RWPE1 (cell line): Measurements from ENCODE around the gene CORO2A.
A peak's percentile ranks its signal among the peaks of the same experiment; 100 is the strongest.

ENCODE experiments used
- CTCF ChIA-PET: fragments of 350-600 bp; sonication (Branson Sonifier 250); formaldehyde crosslinking; extraction: SDS; loops from one replicate; lab custom pipeline; 2021; lab: Yijun Ruan, JAX
- POLR2A ChIA-PET: fragments of 400-600 bp; formaldehyde crosslinking; extraction: SDS; loops from one replicate; lab custom pipeline; 2020; ENCODE audit warnings: antibody characterized with exemption; ENCODE audit not compliant: low non-redundant PET; lab: Yijun Ruan, JAX
- DNase-seq: peaks from one replicate; pipeline ENCODE4 v3.0.0; 2012; ENCODE audit warnings: low spot score
- H3K27ac ChIP-seq: fragments of 450-650 bp; 2 replicates; pipeline ENCODE4 v1.5.1; 2017
- CTCF ChIP-seq: fragments of 450-650 bp; conservative IDR thresholded peaks from 2 replicates; pipeline ENCODE4 v1.5.1; 2017; ENCODE audit warnings: low read depth, mild to moderate bottlenecking

CORO2A gene

GRCh38 chr9:98173181-98173580 is 19.3 kb downstream of the CORO2A start:
- CTCF ChIA-PET, result interaction anchor here (0.6 to 0.7 kb wide), 2 partner anchors 51 to 90 kb away, joined by 3 to 4 read pairs; no protein-coding TSS in a partner anchor
- peak overlapping the region; percentile 88 for H3K27ac ChIP-seq
- DNase-seq, result no peak
- POLR2A ChIA-PET, result no interaction called here
- TF ChIP-seq CTCF, result no peak

- no peak for TF ChIP-seq CTCF
- H3K27ac ChIP-seq, result peak overlapping the region; percentile 88
- DNase-seq, result peak; percentile 53
- ChIA-PET CTCF (interaction anchor here (0.6 kb wide), 1 partner anchor 91 kb away, joined by 4 read pairs; no protein-coding TSS in a partner anchor), POLR2A (no interaction called here)
These were observed 19.8 kb downstream of the CORO2A start for GRCh38 chr9:98172604-98173003.

GRCh38 chr9:98171176-98171925 is 21.1 kb downstream of the CORO2A start:
- no peak for DNase-seq
- ChIA-PET CTCF (no interaction called here), POLR2A (interaction anchor here (0.7 to 1.0 kb wide), 2 partner anchors 11 to 21 kb away, joined by 3 read pairs; no protein-coding TSS in a partner anchor)
- TF ChIP-seq CTCF, result no peak
- peak overlapping the region; percentile 88 for H3K27ac ChIP-seq

GRCh38 chr9:98168941-98169488 is 23.4 kb downstream of the CORO2A start:
- peak; percentile 93 for DNase-seq
- ChIA-PET CTCF (no interaction called here), POLR2A (no interaction called here)
- no peak for TF ChIP-seq CTCF
- H3K27ac ChIP-seq, result peak overlapping the region; percentile 88

- POLR2A ChIA-PET, result no interaction called here
- CTCF ChIA-PET, result interaction anchor here (0.6 kb wide), 1 partner anchor 18 kb away, joined by 6 read pairs; no protein-coding TSS in a partner anchor
- peak overlapping the region; percentile 88 for H3K27ac ChIP-seq
These were observed 24.2 kb downstream of the CORO2A start for GRCh38 chr9:98168153-98168780.

More at GRCh38 chr9:98168153-98168780, 24.2 kb downstream of the CORO2A start:
- DNase-seq, result no peak
- no peak for TF ChIP-seq CTCF
